Ovary (tissue), 9 donors: ENCODE results near the gene CAMKV. TPM values are rescaled to one million over a fixed set of nuclear protein-coding genes. Genes with fewer than 3 reads are reported as not detected.
A peak's percentile ranks its signal among the peaks of the same experiment; 100 is the strongest.

Experiments
- DNase-seq, 5 donors: peaks; one replicate each; pipeline ENCODE4 v3.0.0-alpha.2; 2019 to 2020
- H3K27ac ChIP-seq, 2 donors: fragments of 200-600 bp; one replicate each; pipeline versions ENCODE4 v1.5.1 to v1.8.0; 2019 to 2022
- H3K27me3 ChIP-seq: fragments of 200-600 bp; one replicate; pipeline ENCODE4 v1.8.0; 2022
- H3K36me3 ChIP-seq: fragments of 200-600 bp; sonication (generic); one replicate; pipeline ENCODE4 v1.5.1; 2019
- H3K4me1 ChIP-seq: one replicate; pipeline ENCODE4 v1.8.1; 2013; ENCODE audit warnings: mild to moderate bottlenecking, moderate library complexity; ENCODE audit not compliant: insufficient read depth
- H3K4me3 ChIP-seq: fragments of 200-600 bp; sonication (generic); one replicate; pipeline ENCODE4 v1.5.1; 2017
- H3K9me3 ChIP-seq, 2 donors: fragments of 200-600 bp in 1 of 2; sonication (generic) in 1 of 2; one replicate each; pipeline versions ENCODE4 v1.5.1 to v1.8.1; 2013 to 2019; ENCODE audit warnings: mild to moderate bottlenecking in 1 of 2, moderate library complexity in 1 of 2
- CTCF ChIP-seq, 3 donors: fragments of 450-650 bp in 2 of 3; fragments of 200-600 bp in 1 of 3; IDR thresholded peaks; one replicate each; pipeline versions ENCODE4 v1.5.1 to v1.8.0; 2016 to 2022; ENCODE audit warnings: antibody characterized with exemption in 3 of 3, mild to moderate bottlenecking in 1 of 3
- EP300 ChIP-seq: sonication (generic); formaldehyde crosslinking; IDR thresholded peaks from one replicate; pipeline ENCODE4 v1.6.1; 2017; ENCODE audit warnings: antibody characterized with exemption
- POLR2A ChIP-seq: fragments of 450-650 bp; IDR thresholded peaks from one replicate; pipeline ENCODE4 v1.6.1; 2017; ENCODE audit warnings: antibody characterized with exemption, mild to moderate bottlenecking, moderate library complexity
- WGBS, 3 donors: extraction: QIAGEN DNeasy Blood & Tissue Kit in 1 of 3; methylation state at CpG; one replicate each; pipeline versions ENCODE4 v1.1.5 to v1.1.7; 2013 to 2017; 5-methylcytosine and 5-hydroxymethylcytosine counted together
- intact Hi-C, 4 donors: fragments of 100-400 bp; cut with DNase I; formaldehyde crosslinking; loops; one replicate each; pipeline versions ENCODE4 v1.11.0 to v1.15.1; 2022 to 2023
- polyA plus RNA-seq, 2 donors: library from polyadenylated mRNA; stranded (reverse); fragments of 200-250 nt in 1 of 2; fragments of 350-450 nt in 1 of 2; fragmentation: Illumina TruSeq in 1 of 2; extraction: RNeasy Lipid Tissue Mini Kit (QIAGEN cat#74804) in 1 of 2; gene quantifications; one replicate each; pipeline ENCODE4 v1.2.3, GENCODE V29; 2013 to 2014
- total RNA-seq, 7 donors: library from RNA; depleted of rRNA in 2 of 7; stranded (reverse); fragments of >200 nt in 2 of 7; fragmentation: NEBNext Ultra II Directional in 3 of 7; extraction: Animal tissue kit (Norgen Biotek cat#: 25700) in 3 of 7; gene quantifications; one replicate each; pipeline versions ENCODE4 v1.1.0 to v1.2.4, GENCODE V29; 2016 to 2023
- donor health status: DM: no; HTN: no; CAD: no; lungs with moderate emphysema.
- donor health status: DM: no; HTN: no; CAD: no.
- donor health status: Bipolar disorder and iron deficiency.
- donor health status: DM: yes; HTN: yes; CAD: no.
- donor health status: DM: no; HTN: no; CAD: no.
- donor health status: DM: yes; HTN: yes; CAD: no.

Gene CAMKV
- total and polyA plus RNA-seq, 9 donors = 0.18 TPM; not detected in 8

- H3K9me3 ChIP-seq = no peaks in the 10 kb centered on the region
- no peak overlapping the region for H3K27ac ChIP-seq
- 8 to 25% (median 11%) methylated on average over 6 of the region's 6 CpGs for WGBS, 3 donors
- no peaks in the 10 kb centered on the region for H3K36me3 ChIP-seq
- TF ChIP-seq CTCF (IDR thresholded peaks at IDR 0.05) (no peak), EP300 (no peak), POLR2A (no peak)
- intact Hi-C loops = no loop called here
- H3K4me1 ChIP-seq = no peaks in the 10 kb centered on the region
- no peak overlapping the region for H3K4me3 ChIP-seq
- peak; percentile 38 to 66 (median 43) for DNase-seq
- no peaks in the 10 kb centered on the region for H3K27me3 ChIP-seq
Observed at GRCh38 chr3:49882166-49882565, 12.5 kb upstream of the CAMKV start.

GRCh38 chr3:49880581-49881315 lies 11.0 kb upstream of the CAMKV start:
- intact Hi-C loops = no loop called here
- TF ChIP-seq POLR2A (no peak), EP300 (no peak), CTCF (IDR thresholded peaks at IDR 0.05) (no peak)
- no peak overlapping the region for H3K4me3 ChIP-seq
- no peaks in the 10 kb centered on the region for H3K27me3 ChIP-seq
- 29 to 40% (median 29%) methylated on average over 6 of the region's 6 CpGs for WGBS, 3 donors
- H3K9me3 ChIP-seq = no peaks in the 10 kb centered on the region
- no peak for DNase-seq
- no peaks in the 10 kb centered on the region for H3K36me3 ChIP-seq
- no peaks in the 10 kb centered on the region for H3K4me1 ChIP-seq
- H3K27ac ChIP-seq = no peak overlapping the region

- no peak for DNase-seq
- no peak for TF ChIP-seq EP300
- 22 to 43% (median 29%) methylated on average over 2 of the region's 2 CpGs for WGBS, 3 donors
- intact Hi-C loops = no loop called here
- no peaks in the 10 kb centered on the region for H3K9me3 ChIP-seq
- no peaks in the 10 kb centered on the region for H3K36me3 ChIP-seq
- H3K4me1 ChIP-seq = no peaks in the 10 kb centered on the region
- no peak overlapping the region for H3K4me3 ChIP-seq
- no peak overlapping the region for H3K27ac ChIP-seq
- no peaks in the 10 kb centered on the region for H3K27me3 ChIP-seq
Observed at GRCh38 chr3:49879721-49880120, 10.0 kb upstream of the CAMKV start.

DNA sequence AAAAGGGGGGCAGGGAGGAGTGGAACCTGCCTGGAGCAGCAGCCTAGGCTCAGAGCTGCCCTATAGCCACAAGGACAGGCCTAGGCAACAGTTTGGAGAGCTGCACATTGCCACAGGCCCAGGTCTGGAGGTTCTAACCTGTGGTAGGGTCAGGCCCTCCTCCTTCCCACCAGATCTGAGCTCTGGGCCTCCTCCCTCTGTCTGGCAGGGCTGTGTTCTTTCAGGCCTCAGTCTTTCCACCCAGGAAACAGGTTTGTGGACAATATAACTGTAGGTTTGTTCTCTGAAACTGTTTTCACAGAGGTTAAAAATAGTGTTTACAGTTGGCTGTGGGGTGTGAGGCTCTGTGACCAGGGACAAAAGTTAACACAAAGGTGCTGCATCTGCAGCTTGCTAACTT lies 9.0 kb upstream of the CAMKV start:
- DNase-seq = no peak
- TF ChIP-seq CTCF (IDR thresholded peaks at IDR 0.05) = no peak
- TF ChIP-seq POLR2A = no peak
- no peak for TF ChIP-seq EP300
- intact Hi-C loops = no loop called here

DNA sequence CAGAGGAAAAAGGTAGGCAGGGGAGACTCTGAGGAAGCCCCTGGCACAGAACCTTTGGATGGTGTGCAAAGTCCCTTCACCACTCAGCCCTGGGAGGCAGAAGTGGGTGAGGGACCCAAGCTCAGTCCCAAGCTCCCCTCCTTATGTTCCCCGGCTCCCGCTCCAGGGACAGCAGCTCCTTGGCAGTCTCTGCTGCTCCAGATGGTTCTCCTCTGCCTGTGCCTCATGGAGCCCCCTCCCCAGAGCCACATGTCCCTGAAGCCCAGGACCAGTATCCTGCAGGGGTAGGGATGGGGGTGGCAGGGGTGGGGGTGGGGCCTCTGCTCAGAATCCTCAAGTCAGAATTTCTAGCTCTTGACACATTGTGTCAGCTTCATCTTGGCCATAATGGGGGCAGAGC lies 8.0 kb upstream of the CAMKV start:
- no peaks in the 10 kb centered on the region for H3K9me3 ChIP-seq
- DNase-seq = no peak
- no peak overlapping the region for H3K27ac ChIP-seq
- H3K36me3 ChIP-seq = no peaks in the 10 kb centered on the region
- intact Hi-C loops = no loop called here
- 29 to 53% (median 50%) methylated on average over 1 to 2 of the region's 2 CpGs for WGBS, 3 donors
- no peak overlapping the region for H3K4me3 ChIP-seq
- TF ChIP-seq POLR2A = no peak
- no peak for TF ChIP-seq EP300
- no peak for TF ChIP-seq CTCF (IDR thresholded peaks at IDR 0.05)
- no peaks in the 10 kb centered on the region for H3K4me1 ChIP-seq
- H3K27me3 ChIP-seq = no peaks in the 10 kb centered on the region

More for the DNA sequence above, 9.0 kb upstream of the CAMKV start:
- no peaks in the 10 kb centered on the region for H3K4me1 ChIP-seq
- H3K27ac ChIP-seq = no peak overlapping the region
- H3K9me3 ChIP-seq = no peaks in the 10 kb centered on the region
- H3K36me3 ChIP-seq = no peaks in the 10 kb centered on the region
- H3K4me3 ChIP-seq = no peak overlapping the region
- no peaks in the 10 kb centered on the region for H3K27me3 ChIP-seq
